ENCODE measurements around the gene PLXDC2.

The PLXDC2 gene

GRCh38 chr10:20085115-20085514 lies 268.9 kb downstream of the PLXDC2 start:
- TF ChIP-seq, protein P1, sequence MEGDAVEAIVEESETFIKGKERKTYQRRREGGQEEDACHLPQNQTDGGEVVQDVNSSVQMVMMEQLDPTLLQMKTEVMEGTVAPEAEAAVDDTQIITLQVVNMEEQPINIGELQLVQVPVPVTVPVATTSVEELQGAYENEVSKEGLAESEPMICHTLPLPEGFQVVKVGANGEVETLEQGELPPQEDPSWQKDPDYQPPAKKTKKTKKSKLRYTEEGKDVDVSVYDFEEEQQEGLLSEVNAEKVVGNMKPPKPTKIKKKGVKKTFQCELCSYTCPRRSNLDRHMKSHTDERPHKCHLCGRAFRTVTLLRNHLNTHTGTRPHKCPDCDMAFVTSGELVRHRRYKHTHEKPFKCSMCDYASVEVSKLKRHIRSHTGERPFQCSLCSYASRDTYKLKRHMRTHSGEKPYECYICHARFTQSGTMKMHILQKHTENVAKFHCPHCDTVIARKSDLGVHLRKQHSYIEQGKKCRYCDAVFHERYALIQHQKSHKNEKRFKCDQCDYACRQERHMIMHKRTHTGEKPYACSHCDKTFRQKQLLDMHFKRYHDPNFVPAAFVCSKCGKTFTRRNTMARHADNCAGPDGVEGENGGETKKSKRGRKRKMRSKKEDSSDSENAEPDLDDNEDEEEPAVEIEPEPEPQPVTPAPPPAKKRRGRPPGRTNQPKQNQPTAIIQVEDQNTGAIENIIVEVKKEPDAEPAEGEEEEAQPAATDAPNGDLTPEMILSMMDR (conservative IDR thresholded peaks at IDR 0.05), result no peak
- H3K27ac ChIP-seq, result no peak overlapping the region

DNA sequence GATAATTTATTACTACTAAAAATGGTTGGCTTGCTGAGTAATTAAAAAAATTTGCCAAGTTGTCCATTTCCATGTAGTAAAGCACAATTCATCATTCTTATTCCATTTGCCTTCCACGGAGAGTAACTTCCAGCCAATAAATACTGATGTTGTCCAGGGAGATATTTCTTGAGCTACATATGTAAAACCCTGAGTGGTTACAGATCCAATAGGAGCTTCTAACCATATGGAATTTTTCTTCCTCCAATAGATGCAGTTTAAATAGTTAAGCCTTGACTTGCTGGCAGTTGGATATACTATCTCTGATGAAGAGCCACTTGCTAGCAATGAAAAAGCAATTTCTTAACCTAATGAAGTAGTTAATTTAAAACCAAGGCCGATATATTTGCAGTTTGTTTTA lies 271.1 kb downstream of the PLXDC2 start:
- H3K27ac ChIP-seq, result no peak overlapping the region
- TF ChIP-seq, protein P1 (conservative IDR thresholded peaks at IDR 0.05), result no peak

- H3K27ac ChIP-seq, result no peak overlapping the region
- TF ChIP-seq, protein P1 (conservative IDR thresholded peaks at IDR 0.05), result no peak
Measured at GRCh38 chr10:20088061-20088701, 271.9 kb downstream of the PLXDC2 start.

- TF ChIP-seq, protein P1 (conservative IDR thresholded peaks at IDR 0.05), result no peak
- H3K27ac ChIP-seq, result no peak overlapping the region
Measured at GRCh38 chr10:20089879-20090278, 273.6 kb downstream of the PLXDC2 start.

DNA sequence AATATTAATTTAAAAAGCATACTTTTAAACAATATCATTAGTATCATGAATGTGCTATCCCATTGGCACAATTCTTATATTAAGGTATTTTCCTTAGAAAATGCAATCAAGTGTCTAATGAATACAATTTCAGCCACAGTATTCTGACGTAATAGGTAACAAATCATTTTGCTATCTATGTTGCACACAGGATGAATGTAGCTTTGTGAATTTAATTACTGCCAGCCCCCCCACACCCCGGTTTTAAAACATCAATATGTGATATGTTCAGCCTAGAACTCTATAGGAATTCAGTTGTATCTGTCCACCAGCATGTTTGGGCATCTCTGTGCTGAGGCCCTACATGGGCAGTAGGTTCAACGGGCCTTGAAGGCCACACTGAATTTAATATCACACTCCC lies 274.6 kb downstream of the PLXDC2 start:
- no peak overlapping the region for H3K27ac ChIP-seq
- TF ChIP-seq, protein P1 (conservative IDR thresholded peaks at IDR 0.05), result no peak

DNA sequence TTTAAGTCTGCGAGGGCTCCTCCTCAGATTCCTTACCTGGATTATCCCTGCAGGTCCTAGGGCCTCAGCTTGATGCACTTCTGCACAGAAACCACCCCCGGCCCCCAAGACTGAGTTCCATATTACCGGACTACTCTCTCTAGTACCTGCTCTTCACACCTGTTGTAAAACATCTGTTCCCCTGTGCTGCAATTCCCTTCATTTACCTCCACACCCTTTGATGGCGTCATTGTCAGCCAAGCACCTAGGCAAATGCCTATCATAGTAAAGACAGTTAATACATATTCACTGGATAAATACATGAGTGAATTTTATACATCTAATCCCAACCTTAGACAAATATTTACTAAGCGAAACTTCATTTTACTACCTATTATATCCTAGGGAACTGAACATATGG lies 275.5 kb downstream of the PLXDC2 start:
- no peak overlapping the region for H3K27ac ChIP-seq
- TF ChIP-seq, protein P1 (conservative IDR thresholded peaks at IDR 0.05), result no peak

- H3K27ac ChIP-seq, result no peak overlapping the region
- TF ChIP-seq, protein P1 (conservative IDR thresholded peaks at IDR 0.05), result no peak
Measured at GRCh38 chr10:20093600-20093999, 277.4 kb downstream of the PLXDC2 start.
